Natural killer cell (primary cell): Measurements from ENCODE around the gene SAMD9. TPM values are rescaled to one million over a fixed set of nuclear protein-coding genes. Genes with fewer than 3 reads are reported as not detected.
A peak's percentile ranks its signal among the peaks of the same experiment; 100 is the strongest.

Experiments
- ATAC-seq, 3 donors: fragments of 150-1000 bp in 2 of 3; fragments of 200-7000 bp in 1 of 3; cut with Tn5 transposase; 1 replicate in 1 of 3; 2 replicates in 2 of 3; pipeline ENCODE4 v1.10.0; 2021; ENCODE audit warnings: mild to moderate bottlenecking in 2 of 3, moderate library complexity in 2 of 3
- DNase-seq, 2 donors: peaks; one replicate each; pipeline versions ENCODE4 v3.0.0 to v3.0.0-alpha.2; 2013 to 2021; ENCODE audit warnings: mixed read lengths in 1 of 2
- H3K27ac ChIP-seq: one replicate; pipeline ENCODE4 v1.5.1; 2013; ENCODE audit warnings: mild to moderate bottlenecking, low read length
- H3K27me3 ChIP-seq: one replicate; pipeline ENCODE4 v1.6.1; 2013; ENCODE audit warnings: low read length; ENCODE audit not compliant: control insufficient read depth, insufficient read depth
- H3K36me3 ChIP-seq: one replicate; pipeline ENCODE4 v1.6.1; 2013; ENCODE audit warnings: low read length; ENCODE audit not compliant: control insufficient read depth, insufficient read depth
- H3K4me1 ChIP-seq: one replicate; pipeline ENCODE4 v1.6.1; 2013; ENCODE audit warnings: low read length; ENCODE audit not compliant: control insufficient read depth, insufficient read depth
- H3K4me3 ChIP-seq: one replicate; pipeline ENCODE4 v1.5.1; 2013; ENCODE audit warnings: low read length
- H3K9me3 ChIP-seq: one replicate; pipeline ENCODE4 v1.6.1; 2013; ENCODE audit warnings: low read length; ENCODE audit not compliant: control insufficient read depth, insufficient read depth
- H3K27ac Mint-ChIP-seq, 2 donors: one replicate each; pipeline ENCODE4 v1.8.0; 2022; ENCODE audit warnings: mild to moderate bottlenecking in 2 of 2, mixed read lengths in 2 of 2, moderate library complexity in 1 of 2
- H3K27me3 Mint-ChIP-seq, 2 donors: one replicate each; pipeline ENCODE4 v1.8.0; 2022; ENCODE audit warnings: low read depth in 2 of 2, mixed read lengths in 2 of 2
- H3K36me3 Mint-ChIP-seq: one replicate; pipeline ENCODE4 v1.8.0; 2022; ENCODE audit warnings: mixed read lengths
- H3K4me1 Mint-ChIP-seq, 2 donors: one replicate each; pipeline ENCODE4 v1.8.0; 2022; ENCODE audit warnings: mixed read lengths in 2 of 2
- H3K4me3 Mint-ChIP-seq: one replicate; pipeline ENCODE4 v1.8.0; 2022; ENCODE audit warnings: mild to moderate bottlenecking, moderate library complexity, mixed read lengths
- H3K9me3 Mint-ChIP-seq, 2 donors: one replicate each; pipeline ENCODE4 v1.8.0; 2022; ENCODE audit warnings: mixed read lengths in 2 of 2
- WGBS: methylation state at CpG from one replicate; pipeline ENCODE4 v1.1.7; 2013; ENCODE audit warnings: missing lambda C conversion rate; ENCODE audit not compliant: insufficient coverage; 5-methylcytosine and 5-hydroxymethylcytosine counted together
- intact Hi-C: fragments of 100-400 bp; cut with micrococcal nuclease; formaldehyde crosslinking; loops from one replicate; pipeline ENCODE4 v1.14.2; 2022
- total RNA-seq, 4 donors: library from RNA; stranded (reverse); fragments of 120-200 nt in 1 of 4; gene quantifications; one replicate each; pipeline versions ENCODE4 v1.2.3 to v1.2.4, GENCODE V29; 2013 to 2022
- TF ChIP-seq, protein P1 (sequence below): fragments of 200-600 bp; IDR thresholded peaks from one replicate; pipeline ENCODE4 v1.8.0; 2022; ENCODE audit warnings: antibody characterized with exemption

The SAMD9 gene
- total RNA-seq, 3 donors from 2014 or later (not counting 1 experiment from before 2014, with no cell fraction given): 52.3 to 70.0 (median 56.9) TPM

DNA sequence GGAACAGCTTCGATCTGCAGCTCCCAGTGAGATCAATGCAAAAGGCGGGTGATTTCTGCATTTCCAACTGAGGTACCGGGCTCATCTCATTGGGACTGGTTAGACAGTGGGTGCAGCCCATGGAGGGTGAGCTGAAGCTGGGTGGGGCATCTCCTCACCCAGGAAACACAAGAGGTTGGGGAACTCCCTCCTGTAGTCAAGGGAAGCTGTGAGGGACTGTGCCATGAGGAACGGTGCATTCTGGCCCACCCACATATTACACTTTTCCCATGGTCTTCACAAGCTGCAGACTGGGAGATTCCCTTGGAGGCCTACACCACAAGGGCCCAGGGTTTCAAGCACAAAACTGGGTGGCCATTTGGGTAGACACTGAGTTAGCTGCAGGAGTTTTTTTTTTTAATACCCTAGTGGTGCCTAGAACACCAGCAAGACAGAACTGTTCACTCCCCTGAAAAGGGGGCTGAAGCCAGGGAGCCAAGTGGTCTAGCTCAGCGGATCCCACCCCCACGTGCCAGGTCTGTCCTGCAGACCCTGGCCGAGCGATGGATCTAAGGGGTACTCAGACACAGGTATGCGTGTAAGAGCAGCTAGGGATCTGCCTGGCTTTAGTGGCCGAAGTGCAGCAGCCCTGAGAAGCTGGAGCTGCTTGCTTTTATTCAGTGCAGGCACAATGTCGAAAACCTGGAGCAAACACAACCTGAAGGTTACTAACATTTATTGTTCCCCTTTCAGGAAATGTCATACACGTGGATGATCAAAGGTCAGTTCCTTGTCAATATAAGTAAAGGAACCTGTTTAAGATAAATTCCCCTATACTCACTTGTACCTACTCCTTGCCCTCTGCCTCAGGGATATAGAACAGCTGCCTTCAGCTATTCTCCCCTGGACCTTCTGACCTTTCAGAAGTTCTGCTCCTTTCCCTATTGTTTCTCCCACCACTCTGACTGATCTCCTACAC is 3.1 kb upstream of the SAMD9 start:
- Mint-ChIP-seq H3K27ac (no peak overlapping the region), H3K4me1 (peaks cover 26% of the 10 kb centered on the region in 2 donors), H3K9me3 (peaks cover 0 to 4% of the 10 kb centered on the region in 2 donors), H3K27me3 (no peaks in the 10 kb centered on the region), H3K36me3 (peaks cover 14% of the 10 kb centered on the region), H3K4me3 (no peak overlapping the region)
- no peak for DNase-seq
- intact Hi-C loops: no loop called here
- peaks cover 10% of the 10 kb centered on the region for H3K4me1 ChIP-seq
- H3K27me3 ChIP-seq: no peaks in the 10 kb centered on the region
- H3K9me3 ChIP-seq: no peaks in the 10 kb centered on the region
- TF ChIP-seq, protein P1, sequence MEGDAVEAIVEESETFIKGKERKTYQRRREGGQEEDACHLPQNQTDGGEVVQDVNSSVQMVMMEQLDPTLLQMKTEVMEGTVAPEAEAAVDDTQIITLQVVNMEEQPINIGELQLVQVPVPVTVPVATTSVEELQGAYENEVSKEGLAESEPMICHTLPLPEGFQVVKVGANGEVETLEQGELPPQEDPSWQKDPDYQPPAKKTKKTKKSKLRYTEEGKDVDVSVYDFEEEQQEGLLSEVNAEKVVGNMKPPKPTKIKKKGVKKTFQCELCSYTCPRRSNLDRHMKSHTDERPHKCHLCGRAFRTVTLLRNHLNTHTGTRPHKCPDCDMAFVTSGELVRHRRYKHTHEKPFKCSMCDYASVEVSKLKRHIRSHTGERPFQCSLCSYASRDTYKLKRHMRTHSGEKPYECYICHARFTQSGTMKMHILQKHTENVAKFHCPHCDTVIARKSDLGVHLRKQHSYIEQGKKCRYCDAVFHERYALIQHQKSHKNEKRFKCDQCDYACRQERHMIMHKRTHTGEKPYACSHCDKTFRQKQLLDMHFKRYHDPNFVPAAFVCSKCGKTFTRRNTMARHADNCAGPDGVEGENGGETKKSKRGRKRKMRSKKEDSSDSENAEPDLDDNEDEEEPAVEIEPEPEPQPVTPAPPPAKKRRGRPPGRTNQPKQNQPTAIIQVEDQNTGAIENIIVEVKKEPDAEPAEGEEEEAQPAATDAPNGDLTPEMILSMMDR: no peak
- no peaks in the 10 kb centered on the region for H3K36me3 ChIP-seq
- 95% methylated on average over 11 of the region's 12 CpGs for WGBS
- H3K4me3 ChIP-seq: no peak overlapping the region
- no peak for ATAC-seq
- H3K27ac ChIP-seq: no peak overlapping the region

DNA sequence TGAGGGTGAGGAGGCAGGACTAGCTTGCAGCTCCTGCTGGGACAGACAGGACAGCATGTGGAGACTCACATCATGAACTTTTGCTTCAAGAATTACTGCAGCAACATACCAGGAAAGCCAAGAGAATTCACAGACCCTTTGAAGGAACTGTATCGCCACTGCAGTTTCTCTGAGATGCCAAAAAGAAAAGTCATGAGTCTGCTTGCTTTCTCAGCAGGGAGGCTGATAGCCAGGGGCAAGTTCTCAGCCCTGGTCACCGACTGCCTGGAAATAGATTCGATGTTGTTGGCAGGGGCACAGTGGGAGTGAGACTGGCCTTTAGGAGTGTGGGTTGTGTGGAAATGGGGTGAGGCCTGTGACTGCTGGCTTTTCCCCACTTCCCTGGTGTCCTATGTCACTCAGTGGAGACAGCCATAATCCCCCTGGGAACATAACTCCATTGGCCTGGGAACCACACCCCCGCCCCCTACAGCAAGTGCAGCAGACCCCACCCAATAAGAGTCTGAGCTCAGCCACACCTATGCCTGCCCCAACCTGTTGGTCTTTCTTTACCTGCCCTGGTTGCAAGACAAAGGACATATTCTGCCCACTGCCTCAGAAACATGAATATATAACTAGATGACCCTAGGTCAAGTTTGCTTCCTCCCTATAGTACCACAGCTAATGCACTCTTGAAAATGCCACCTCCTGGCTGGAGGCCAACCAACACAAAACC is 1.6 kb upstream of the SAMD9 start:
- no peak overlapping the region for H3K4me3 Mint-ChIP-seq
- peaks cover 41% of the 10 kb centered on the region in 2 donors for H3K4me1 Mint-ChIP-seq
- TF ChIP-seq, protein P1: no peak
- Histone ChIP-seq H3K4me3 (no peak overlapping the region), H3K27me3 (no peaks in the 10 kb centered on the region), H3K27ac (no peak overlapping the region), H3K9me3 (no peaks in the 10 kb centered on the region), H3K36me3 (peaks cover 9% of the 10 kb centered on the region), H3K4me1 (peaks cover 12% of the 10 kb centered on the region)
- peaks cover 0 to 5% of the 10 kb centered on the region in 2 donors for H3K9me3 Mint-ChIP-seq
- ATAC-seq (no peak), DNase-seq (no peak)
- H3K36me3 Mint-ChIP-seq: peaks cover 15% of the 10 kb centered on the region
- 98% methylated on average over 4 of the region's 4 CpGs for WGBS
- no peaks in the 10 kb centered on the region for H3K27me3 Mint-ChIP-seq
- H3K27ac Mint-ChIP-seq: peak overlapping the region in 1 of 2 donors; percentile 90
- intact Hi-C loops: no loop called here

DNA sequence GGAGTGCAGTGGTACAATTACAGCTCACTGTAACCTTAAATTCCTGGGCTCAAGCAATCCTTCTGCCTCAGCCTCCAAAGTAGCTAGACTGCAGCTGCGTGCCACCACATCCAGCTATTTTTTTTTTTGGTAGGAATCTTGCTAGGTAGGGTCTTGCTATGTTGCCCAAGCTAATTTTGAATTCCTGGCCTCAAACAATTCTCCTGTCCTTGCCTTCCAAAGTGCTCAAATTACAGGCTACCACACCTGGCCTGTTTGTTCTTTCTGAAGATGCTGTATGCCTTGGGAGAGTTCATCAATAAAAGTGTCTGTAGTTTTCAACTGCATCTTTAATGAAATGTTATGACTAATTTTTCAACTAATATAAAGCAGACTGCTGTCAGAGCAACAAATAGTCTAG is 452 bp downstream of the SAMD9 start:
- Histone ChIP-seq H3K9me3 (no peaks in the 10 kb centered on the region), H3K27me3 (no peaks in the 10 kb centered on the region), H3K4me1 (peaks cover 12% of the 10 kb centered on the region), H3K27ac (peak overlapping the region; percentile 86), H3K4me3 (peak overlapping the region; percentile 56), H3K36me3 (peaks cover 12% of the 10 kb centered on the region)
- peak in 1 of 2 donors; percentile 20 for DNase-seq
- intact Hi-C loops: no loop called here
- Mint-ChIP-seq H3K4me1 (peaks cover 54 to 55% of the 10 kb centered on the region in 2 donors), H3K4me3 (peak overlapping the region; percentile 98), H3K27ac (peak overlapping the region; percentile 90 to 92), H3K9me3 (peaks cover 1 to 5% of the 10 kb centered on the region in 2 donors), H3K27me3 (no peaks in the 10 kb centered on the region), H3K36me3 (peaks cover 33% of the 10 kb centered on the region)
- peak in 2 of 3 donors; percentile 27 to 29 for ATAC-seq
- TF ChIP-seq, protein P1: no peak
- WGBS: no CpG with 5 or more reads among the region's 1 CpG
